ENCODE measurements around the gene EME1. TPM values are rescaled to one million over a fixed set of nuclear protein-coding genes. Genes with fewer than 3 reads are reported as not detected.

The EME1 gene
- total RNA-seq, 1 donor from 2014 or later = 1.8 TPM

DNA sequence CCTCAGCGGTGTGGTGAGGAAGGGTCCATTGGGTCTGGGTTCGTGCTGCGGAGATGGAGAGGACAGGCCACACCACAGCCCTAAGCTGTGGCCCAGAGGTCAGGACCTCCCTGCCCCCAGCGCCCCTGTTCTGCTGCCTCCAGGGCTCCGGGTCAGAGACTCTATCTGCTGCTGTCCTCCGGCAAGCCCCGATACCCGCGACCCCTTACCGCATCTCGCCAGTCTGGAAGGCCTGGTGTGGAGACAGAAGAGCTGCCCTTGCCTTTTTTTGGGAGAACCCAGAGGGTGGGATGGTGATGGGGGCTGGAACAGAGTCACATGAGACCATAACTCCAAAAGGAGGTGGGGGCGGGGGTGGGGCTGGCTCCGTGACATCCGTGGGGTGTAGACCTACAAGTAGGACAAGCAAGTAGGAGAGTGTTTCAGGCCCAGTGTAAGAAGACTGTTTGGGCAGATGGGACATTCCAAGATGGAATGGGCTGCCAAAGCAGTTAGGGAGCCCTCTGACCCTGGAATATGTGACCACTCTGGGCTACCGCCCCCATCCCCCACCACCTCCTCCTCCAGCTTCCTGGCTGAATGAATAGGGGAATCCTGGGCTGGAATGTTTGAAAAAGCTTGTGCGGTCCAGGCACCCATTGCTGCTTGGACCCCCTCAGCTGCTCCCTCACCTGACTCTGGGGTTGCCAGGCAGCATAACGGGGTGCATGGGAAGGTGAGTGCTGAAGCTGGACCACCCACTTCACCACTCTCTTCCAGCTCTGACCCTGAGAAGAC lies 25.7 kb upstream of the EME1 start:
- TF ChIP-seq, protein P1, sequence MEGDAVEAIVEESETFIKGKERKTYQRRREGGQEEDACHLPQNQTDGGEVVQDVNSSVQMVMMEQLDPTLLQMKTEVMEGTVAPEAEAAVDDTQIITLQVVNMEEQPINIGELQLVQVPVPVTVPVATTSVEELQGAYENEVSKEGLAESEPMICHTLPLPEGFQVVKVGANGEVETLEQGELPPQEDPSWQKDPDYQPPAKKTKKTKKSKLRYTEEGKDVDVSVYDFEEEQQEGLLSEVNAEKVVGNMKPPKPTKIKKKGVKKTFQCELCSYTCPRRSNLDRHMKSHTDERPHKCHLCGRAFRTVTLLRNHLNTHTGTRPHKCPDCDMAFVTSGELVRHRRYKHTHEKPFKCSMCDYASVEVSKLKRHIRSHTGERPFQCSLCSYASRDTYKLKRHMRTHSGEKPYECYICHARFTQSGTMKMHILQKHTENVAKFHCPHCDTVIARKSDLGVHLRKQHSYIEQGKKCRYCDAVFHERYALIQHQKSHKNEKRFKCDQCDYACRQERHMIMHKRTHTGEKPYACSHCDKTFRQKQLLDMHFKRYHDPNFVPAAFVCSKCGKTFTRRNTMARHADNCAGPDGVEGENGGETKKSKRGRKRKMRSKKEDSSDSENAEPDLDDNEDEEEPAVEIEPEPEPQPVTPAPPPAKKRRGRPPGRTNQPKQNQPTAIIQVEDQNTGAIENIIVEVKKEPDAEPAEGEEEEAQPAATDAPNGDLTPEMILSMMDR (IDR thresholded peaks at IDR 0.05) = no peak
- Histone ChIP-seq H3K36me3 (peaks cover 5% of the 10 kb centered on the region), H3K27ac (peak overlapping the region; percentile 68), H3K4me1 (peaks cover 21% of the 10 kb centered on the region), H3K9me3 (no peaks in the 10 kb centered on the region), H3K4me3 (peak overlapping the region; percentile 92), H3K27me3 (ENCODE audit: low read depth) (no peaks in the 10 kb centered on the region)
- intact Hi-C loops (cut with DNase I) = no loop called here
- no peak for DNase-seq
- ATAC-seq = peak in 1 of 2 donors; percentile 1

DNA sequence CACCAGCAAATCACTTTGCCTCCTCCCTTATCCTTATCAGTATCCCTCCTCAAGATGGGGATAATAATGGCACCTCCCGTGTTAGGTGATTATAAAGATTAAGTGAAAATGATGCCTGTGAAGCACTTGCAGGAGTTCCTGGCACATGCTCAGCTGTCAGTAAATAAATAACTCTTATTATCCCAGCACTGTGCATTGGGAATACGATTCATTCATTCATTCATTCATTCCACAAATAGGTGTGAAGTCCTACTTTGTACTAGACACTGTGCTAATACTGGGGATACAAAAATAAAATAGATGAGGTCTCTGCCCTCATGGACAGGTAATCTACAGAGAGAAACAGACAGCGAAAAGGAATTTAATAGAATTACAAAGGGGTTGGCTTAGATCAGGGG lies 25.1 kb upstream of the EME1 start:
- Histone ChIP-seq H3K9me3 (no peaks in the 10 kb centered on the region), H3K4me3 (no peak overlapping the region), H3K36me3 (peaks cover 6% of the 10 kb centered on the region), H3K4me1 (peaks cover 21% of the 10 kb centered on the region), H3K27ac (no peak overlapping the region), H3K27me3 (ENCODE audit: low read depth) (no peaks in the 10 kb centered on the region)
- intact Hi-C loops (cut with DNase I) = no loop called here
- DNase-seq (no peak), ATAC-seq (no peak)
- TF ChIP-seq, protein P1 (IDR thresholded peaks at IDR 0.05) = no peak

DNA sequence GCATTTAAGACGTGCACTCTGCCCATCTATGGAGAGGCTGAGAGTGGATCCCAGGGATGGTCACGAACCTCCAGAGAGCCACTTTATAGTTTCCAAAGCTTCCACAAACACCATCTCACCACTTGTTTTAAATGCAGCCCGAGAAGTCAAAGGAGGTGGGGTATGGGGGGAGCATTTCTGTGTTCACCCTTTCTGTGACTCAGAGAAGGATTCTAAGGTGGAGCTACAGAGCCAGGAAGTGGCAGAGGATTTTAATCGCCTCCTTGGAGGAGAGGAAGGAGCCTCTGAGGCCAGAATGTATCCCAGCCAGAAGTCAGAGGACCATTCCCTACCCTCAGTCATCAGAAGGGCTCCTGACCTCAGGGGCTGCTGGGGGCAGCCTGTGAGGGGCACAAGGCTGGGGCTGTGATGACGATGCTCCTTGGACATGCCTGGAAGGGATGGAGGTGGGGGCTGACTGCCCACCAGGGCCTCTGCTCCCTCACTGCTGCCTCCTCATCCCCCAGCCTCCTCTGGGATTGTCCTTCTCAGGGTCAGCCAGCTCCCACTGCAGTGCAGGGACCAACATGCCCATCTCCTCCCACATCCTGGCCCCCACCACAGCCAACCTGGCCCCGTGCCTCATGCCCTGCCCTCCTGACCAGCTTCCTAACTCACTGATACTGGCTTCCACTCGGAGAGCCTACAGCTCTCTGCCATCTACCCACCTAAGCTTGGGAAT lies 24.3 kb upstream of the EME1 start:
- Histone ChIP-seq H3K27me3 (ENCODE audit: low read depth) (no peaks in the 10 kb centered on the region), H3K4me3 (no peak overlapping the region), H3K36me3 (peaks cover 8% of the 10 kb centered on the region), H3K4me1 (peaks cover 21% of the 10 kb centered on the region), H3K27ac (no peak overlapping the region), H3K9me3 (no peaks in the 10 kb centered on the region)
- ATAC-seq (no peak), DNase-seq (no peak)
- intact Hi-C loops (cut with DNase I) = no loop called here
- TF ChIP-seq, protein P1 (IDR thresholded peaks at IDR 0.05) = no peak

DNA sequence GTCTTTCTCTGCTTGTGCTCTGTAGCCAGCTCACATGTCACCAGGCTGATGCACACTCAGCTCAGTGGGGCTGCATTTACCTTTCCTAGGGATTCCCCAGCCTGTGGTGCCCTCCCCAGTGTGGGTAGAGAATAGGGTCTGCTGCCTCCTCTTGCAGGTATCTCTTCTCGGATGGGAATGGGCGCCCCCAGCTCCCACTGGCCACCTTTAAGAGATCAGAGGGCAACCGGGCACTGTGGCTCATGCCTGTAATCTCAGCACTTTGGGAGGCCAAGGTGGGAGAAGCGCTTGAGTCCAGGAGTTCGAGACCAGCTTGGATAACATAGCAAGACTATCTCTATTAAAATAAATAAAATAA lies 23.8 kb upstream of the EME1 start:
- H3K27ac ChIP-seq = no peak overlapping the region
- TF ChIP-seq, protein P1 (IDR thresholded peaks at IDR 0.05) = no peak

DNA sequence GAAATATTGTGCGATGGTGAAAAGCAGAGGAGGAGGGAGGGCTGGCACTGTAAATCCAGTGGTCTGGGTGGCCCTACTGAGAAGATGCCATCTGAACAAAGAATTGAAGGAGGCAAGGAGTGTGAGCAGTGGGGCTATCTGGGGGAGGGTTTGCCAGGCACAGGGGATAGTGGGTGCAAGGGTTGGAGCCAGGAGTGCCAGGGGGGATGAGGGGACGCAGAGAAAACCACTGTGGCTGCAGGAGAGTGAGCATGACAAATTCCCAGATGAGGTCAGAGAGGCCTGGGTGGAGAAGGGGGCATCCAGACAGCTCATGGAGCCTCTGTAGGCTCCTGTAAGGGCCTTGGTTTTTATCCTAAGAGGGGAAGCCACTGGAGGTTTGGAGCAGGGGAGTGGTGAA lies 22.3 kb upstream of the EME1 start:
- intact Hi-C loops (cut with DNase I) = no loop called here
- Histone ChIP-seq H3K4me3 (no peak overlapping the region), H3K4me1 (peaks cover 12% of the 10 kb centered on the region), H3K27me3 (ENCODE audit: low read depth) (no peaks in the 10 kb centered on the region), H3K9me3 (no peaks in the 10 kb centered on the region), H3K27ac (no peak overlapping the region), H3K36me3 (peaks cover 29% of the 10 kb centered on the region)
- TF ChIP-seq, protein P1 (IDR thresholded peaks at IDR 0.05) = no peak
- no peak for DNase-seq
- ATAC-seq = no peak

More for the DNA sequence above, 23.8 kb upstream of the EME1 start:
- H3K4me3 ChIP-seq = no peak overlapping the region
- intact Hi-C loops (cut with DNase I) = no loop called here
- H3K27me3 ChIP-seq (ENCODE audit: low read depth) = no peaks in the 10 kb centered on the region
- peaks cover 21% of the 10 kb centered on the region for H3K4me1 ChIP-seq
- no peaks in the 10 kb centered on the region for H3K9me3 ChIP-seq
- ATAC-seq (no peak), DNase-seq (no peak)
- H3K36me3 ChIP-seq = peaks cover 14% of the 10 kb centered on the region
